CD4-positive, alpha-beta T cell treated with Interleukin-4 for 4 hours (primary cell): Measurements from ENCODE around the gene IFIT1.
"Not testable (repeated sequence)": the region's sequence is repeated elsewhere in the genome, so short reads cannot be mapped to it uniquely, and the experiment has no call there.

ENCODE experiments used
- DNase-seq: peaks from one replicate; pipeline ENCODE4 v3.0.0-alpha.2; 2020

IFIT1 gene

DNA sequence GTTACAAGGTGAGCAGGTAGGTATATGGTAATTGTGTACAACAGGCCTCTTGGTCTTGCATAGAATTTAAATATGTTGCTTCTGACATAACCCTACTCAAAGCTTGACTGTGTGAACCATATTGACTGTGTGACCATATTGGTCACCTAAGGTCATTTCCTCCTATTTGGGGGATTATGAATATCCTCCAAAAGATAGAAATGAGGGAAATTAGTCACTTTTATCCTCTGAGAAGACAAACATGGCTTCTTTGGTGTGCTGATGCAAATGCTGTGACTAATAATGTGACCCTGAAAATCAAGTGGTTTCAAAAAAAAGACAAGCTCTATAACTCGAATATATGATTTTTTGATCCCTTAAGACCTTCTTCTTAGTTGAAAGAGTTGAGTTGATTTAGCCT lies 49.9 kb downstream of the IFIT1 start:
- no peak for DNase-seq

GRCh38 chr10:89444819-89445218 lies 52.4 kb downstream of the IFIT1 start:
- not testable (repeated sequence) for DNase-seq

DNA sequence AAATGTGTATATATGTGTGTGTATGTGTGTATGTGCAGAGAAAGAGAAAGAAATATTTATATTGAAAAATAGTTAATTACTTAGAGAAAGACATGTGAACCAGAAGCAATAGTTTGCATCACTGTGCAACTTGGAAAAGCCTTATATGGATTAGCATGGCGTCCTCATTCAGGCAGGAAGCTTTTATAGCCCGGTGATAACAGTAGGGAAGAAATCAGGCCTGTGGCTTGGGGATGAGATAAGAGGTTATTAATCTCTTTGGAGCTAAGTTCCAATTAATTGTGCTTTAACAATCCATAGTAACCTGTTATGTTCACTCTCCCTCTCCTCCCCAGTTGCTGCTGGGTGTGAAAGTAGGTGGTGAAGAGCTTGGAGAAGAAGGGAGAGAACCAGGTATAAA lies 58.5 kb downstream of the IFIT1 start:
- no peak for DNase-seq

DNA sequence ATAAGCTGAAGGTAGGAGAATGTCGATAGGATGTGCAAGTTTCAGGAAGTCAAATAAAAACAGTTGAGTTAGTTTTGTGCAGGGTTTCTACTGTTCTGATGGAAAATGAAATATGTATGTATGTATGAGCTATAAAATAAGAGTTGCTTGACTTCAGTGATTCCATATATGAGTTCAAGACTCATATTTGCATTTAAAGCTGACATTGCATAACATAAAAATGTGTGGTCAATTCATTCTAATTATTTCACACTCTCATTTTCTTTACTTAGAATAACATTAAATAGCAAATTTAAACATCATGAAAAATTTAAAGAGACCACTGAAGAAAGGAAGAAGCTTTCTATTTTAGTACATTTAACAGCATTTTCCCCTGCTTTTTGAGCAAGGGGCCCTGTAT lies 59.8 kb downstream of the IFIT1 start:
- no peak for DNase-seq

DNA sequence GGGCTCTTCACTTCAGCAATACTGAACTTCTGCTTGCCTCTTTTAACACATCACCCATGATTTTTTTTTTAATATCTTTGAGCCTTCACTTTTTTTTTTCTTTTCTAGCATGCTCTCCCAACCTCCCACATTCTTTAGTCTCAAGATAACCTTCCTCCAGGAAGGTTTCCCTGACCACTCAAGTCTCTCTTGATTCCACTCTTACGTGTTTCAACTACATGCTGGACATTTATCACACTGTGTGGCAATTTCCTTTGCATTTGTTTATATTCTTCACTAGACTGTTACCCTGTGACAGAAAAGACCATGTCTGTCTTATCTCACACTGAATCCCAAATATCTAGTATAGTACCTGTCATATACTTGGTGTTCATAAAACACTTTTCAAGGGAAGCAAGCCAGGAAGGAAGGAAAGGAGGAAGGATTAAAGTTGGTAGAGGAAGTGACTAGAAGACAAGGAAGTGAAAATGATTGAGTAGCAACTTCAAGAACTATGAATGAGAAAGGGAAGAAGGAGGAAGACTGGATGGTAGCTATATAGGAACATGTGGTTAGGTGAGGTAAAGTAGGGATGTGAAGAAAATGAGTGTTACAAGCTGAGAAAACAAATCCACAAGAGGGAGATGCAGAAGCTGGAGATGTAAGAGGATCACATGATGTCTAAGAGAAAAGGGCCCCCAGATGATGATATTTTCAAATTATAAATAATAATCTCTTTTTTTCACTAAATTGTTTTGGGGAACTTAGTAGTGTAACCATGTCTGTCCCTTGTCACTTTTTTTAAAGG lies 62.3 kb downstream of the IFIT1 start:
- DNase-seq = no peak
